C4-2B (cell line): Measurements from ENCODE around the gene GALNT1.

ENCODE experiments used
- CTCF ChIP-seq: fragments of 450-650 bp; conservative IDR thresholded peaks from 2 replicates; pipeline ENCODE4 v1.5.1; 2017; ENCODE audit warnings: mild to moderate bottlenecking
- ZFX ChIP-seq: fragments of 450-650 bp; IDR thresholded peaks from 2 replicates; pipeline ENCODE4 v1.6.1; 2017

- TF ChIP-seq CTCF (no peak), ZFX (no peak)
Observed at GRCh38 chr18:35641916-35642315, 60.4 kb downstream of the GALNT1 start.
